Liver (tissue), 9 donors: ENCODE measurements around the gene TENM3. TPM values are rescaled to one million over a fixed set of nuclear protein-coding genes. Genes with fewer than 3 reads are reported as not detected.

Experiments used
- DNase-seq: peaks from one replicate; pipeline ENCODE4 v3.0.0-alpha.2; 2017; ENCODE audit warnings: low spot score
- H3K27ac ChIP-seq, 2 donors: one replicate each; pipeline ENCODE4 v1.7.0; 2013; ENCODE audit warnings: inconsistent platforms in 2 of 2, low read length in 2 of 2, control low read depth in 1 of 2, low read depth in 1 of 2, mild to moderate bottlenecking in 1 of 2
- H3K27me3 ChIP-seq, 4 donors: one replicate each; pipeline versions ENCODE4 v1.6.1 to v1.7.0; 2013; ENCODE audit warnings: low read length in 3 of 4, inconsistent platforms in 1 of 4, mild to moderate bottlenecking in 1 of 4, moderate library complexity in 1 of 4; ENCODE audit not compliant: control insufficient read depth in 4 of 4, insufficient read depth in 4 of 4
- H3K36me3 ChIP-seq, 4 donors: one replicate each; pipeline versions ENCODE4 v1.6.1 to v1.7.0; 2013; ENCODE audit warnings: low read length in 3 of 4, mild to moderate bottlenecking in 3 of 4, low read depth in 1 of 4, moderate library complexity in 1 of 4; ENCODE audit not compliant: control insufficient read depth in 4 of 4, insufficient read depth in 3 of 4
- H3K4me1 ChIP-seq, 4 donors: one replicate each; pipeline versions ENCODE4 v1.6.1 to v1.7.0; 2013; ENCODE audit warnings: low read length in 3 of 4, mild to moderate bottlenecking in 3 of 4, moderate library complexity in 1 of 4; ENCODE audit not compliant: control insufficient read depth in 4 of 4, insufficient read depth in 4 of 4
- H3K4me3 ChIP-seq, 3 donors: one replicate each; pipeline versions ENCODE4 v1.6.1 to v1.7.0; 2013; ENCODE audit warnings: low read length in 3 of 3, control low read depth in 1 of 3, low read depth in 1 of 3, mild to moderate bottlenecking in 1 of 3
- H3K9ac ChIP-seq, 2 donors: one replicate each; pipeline ENCODE4 v1.7.0; 2013; ENCODE audit warnings: low read length in 2 of 2, mild to moderate bottlenecking in 2 of 2, moderate library complexity in 2 of 2, control low read depth in 1 of 2, low read depth in 1 of 2
- H3K9me3 ChIP-seq, 4 donors: one replicate each; pipeline versions ENCODE4 v1.6.1 to v1.7.0; 2013; ENCODE audit warnings: low read length in 3 of 4; ENCODE audit not compliant: control insufficient read depth in 4 of 4
- ATF3 ChIP-seq: IDR thresholded peaks from 2 replicates; pipeline ENCODE4 v1.6.1; 2016; ENCODE audit warnings: antibody characterized with exemption
- CTCF ChIP-seq: fragments of 150-350 bp; IDR thresholded peaks from 2 replicates; pipeline ENCODE4 v1.5.1; 2017; ENCODE audit warnings: improper control_type of control experiment, low read depth, low read length; ENCODE audit not compliant: missing input control
- EGR1 ChIP-seq, 2 donors: IDR thresholded peaks; 2 replicates each; pipeline ENCODE4 v1.6.1; 2016 to 2018; ENCODE audit warnings: antibody characterized with exemption in 2 of 2, low read depth in 2 of 2
- FOXA1 ChIP-seq: IDR thresholded peaks from 2 replicates; pipeline ENCODE4 v1.6.1; 2016; ENCODE audit warnings: antibody characterized with exemption
- FOXA2 ChIP-seq: IDR thresholded peaks from 2 replicates; pipeline ENCODE4 v1.6.1; 2016; ENCODE audit warnings: antibody characterized with exemption
- GABPA ChIP-seq, 2 donors: IDR thresholded peaks in 1 of 2; conservative IDR thresholded peaks in 1 of 2; 2 replicates each; pipeline ENCODE4 v1.6.1; 2016; ENCODE audit warnings: antibody characterized with exemption in 2 of 2, mild to moderate bottlenecking in 1 of 2, moderate library complexity in 1 of 2
- HNF4A ChIP-seq, 2 donors: conservative IDR thresholded peaks; 2 replicates each; pipeline ENCODE4 v1.6.1; 2016; ENCODE audit warnings: antibody characterized with exemption in 2 of 2, mild to moderate bottlenecking in 2 of 2
- HNF4G ChIP-seq: IDR thresholded peaks from 2 replicates; pipeline ENCODE4 v1.6.1; 2016; ENCODE audit warnings: antibody characterized with exemption
- JUND ChIP-seq, 2 donors: IDR thresholded peaks; 2 replicates each; pipeline ENCODE4 v1.6.1; 2016; ENCODE audit warnings: antibody characterized with exemption in 2 of 2
- MAX ChIP-seq: IDR thresholded peaks from 2 replicates; pipeline ENCODE4 v1.6.1; 2016; ENCODE audit warnings: antibody characterized with exemption
- NR2F2 ChIP-seq: IDR thresholded peaks from 2 replicates; pipeline ENCODE4 v1.6.1; 2016; ENCODE audit warnings: antibody characterized with exemption
- RAD21 ChIP-seq, 2 donors: IDR thresholded peaks; 2 replicates each; pipeline ENCODE4 v1.6.1; 2016; ENCODE audit warnings: antibody characterized with exemption in 2 of 2, mild to moderate bottlenecking in 2 of 2
- REST ChIP-seq: IDR thresholded peaks from 2 replicates; pipeline ENCODE4 v1.6.1; 2016; ENCODE audit warnings: antibody characterized with exemption, mild to moderate bottlenecking
- RXRA ChIP-seq, 2 donors: IDR thresholded peaks; 2 replicates each; pipeline ENCODE4 v1.6.1; 2017 to 2018; ENCODE audit warnings: antibody characterized with exemption in 2 of 2, mild to moderate bottlenecking in 1 of 2
- SP1 ChIP-seq: IDR thresholded peaks from 2 replicates; pipeline ENCODE4 v1.6.1; 2018; ENCODE audit warnings: antibody characterized with exemption, mild to moderate bottlenecking
- TAF1 ChIP-seq: conservative IDR thresholded peaks from 2 replicates; pipeline ENCODE4 v1.6.1; 2016; ENCODE audit warnings: antibody characterized with exemption, mild to moderate bottlenecking
- YY1 ChIP-seq: IDR thresholded peaks from 2 replicates; pipeline ENCODE4 v1.6.1; 2016; ENCODE audit warnings: antibody characterized with exemption, mild to moderate bottlenecking
- ZBTB33 ChIP-seq: IDR thresholded peaks from 2 replicates; pipeline ENCODE4 v1.6.1; 2016; ENCODE audit warnings: antibody characterized with exemption
- WGBS: extraction: QIAGEN DNeasy Blood & Tissue Kit; methylation state at CpG from one replicate; pipeline ENCODE4 v1.1.7; 2013; 5-methylcytosine and 5-hydroxymethylcytosine counted together
- polyA plus RNA-seq, 2 donors: library from polyadenylated mRNA; stranded (reverse) in 1 of 2; unstranded in 1 of 2; fragments of 200-250 nt in 1 of 2; fragments of >200 nt in 1 of 2; fragmentation: Nextera tagmentation in 1 of 2; extraction: Ambion mirVana in 1 of 2; gene quantifications; one replicate each; pipeline versions ENCODE4 v1.2.1 to v1.2.3, GENCODE V29; 2013 to 2015
- total RNA-seq, 2 donors: library from RNA; depleted of rRNA; stranded (reverse); fragments of >200 nt; gene quantifications; one replicate each; pipeline ENCODE4 v1.2.3, GENCODE V29; 2014
- donor health status: healthy.
- donor health status: healthy.
- donor health status: healthy.
- donor health status: healthy.
- donor health status: healthy.

TENM3 gene
- total and polyA plus RNA-seq, 4 donors: 0.32 to 16.8 (median 0.70) TPM

GRCh38 chr4:182494103-182494502 is 250.9 kb downstream of the TENM3 start:
- no peaks in the 10 kb centered on the region for H3K36me3 ChIP-seq
- H3K4me3 ChIP-seq: no peak overlapping the region
- no peaks in the 10 kb centered on the region for H3K4me1 ChIP-seq
- peaks cover 0 to 5% (median 0%) of the 10 kb centered on the region in 4 donors for H3K27me3 ChIP-seq
- no peaks in the 10 kb centered on the region for H3K9me3 ChIP-seq
- no peak overlapping the region for H3K27ac ChIP-seq
- H3K9ac ChIP-seq: no peak overlapping the region
- WGBS: 84% methylated on average over 2 of the region's 2 CpGs
- TF ChIP-seq HNF4G (no peak), ATF3 (no peak), FOXA1 (no peak), RAD21 (IDR thresholded peaks at IDR 0.05) (no peak), NR2F2 (no peak), JUND (IDR thresholded peaks at IDR 0.05) (no peak), HNF4A (conservative IDR thresholded peaks at IDR 0.05) (no peak), FOXA2 (no peak), EGR1 (IDR thresholded peaks at IDR 0.05; ENCODE audit: low read depth in 2 of 2) (no peak), MAX (no peak), GABPA (IDR thresholded peaks at IDR 0.05 in 1 of 2, conservative IDR thresholded peaks at IDR 0.05 in 1 of 2) (no peak), ZBTB33 (no peak), REST (no peak), RXRA (IDR thresholded peaks at IDR 0.05) (no peak), SP1 (no peak), YY1 (no peak), TAF1 (no peak)
- DNase-seq: no peak

GRCh38 chr4:182495031-182495430 is 251.8 kb downstream of the TENM3 start:
- TF ChIP-seq MAX (no peak), FOXA1 (no peak), EGR1 (IDR thresholded peaks at IDR 0.05; ENCODE audit: low read depth in 2 of 2) (no peak), CTCF (no peak), TAF1 (no peak), RAD21 (IDR thresholded peaks at IDR 0.05) (no peak), ATF3 (no peak), JUND (IDR thresholded peaks at IDR 0.05) (no peak), RXRA (IDR thresholded peaks at IDR 0.05) (no peak), SP1 (no peak)
- no peak overlapping the region for H3K9ac ChIP-seq
- 90% methylated on average over 5 of the region's 5 CpGs for WGBS

More at GRCh38 chr4:182495031-182495430, 251.8 kb downstream of the TENM3 start:
- Histone ChIP-seq H3K4me1 (no peaks in the 10 kb centered on the region), H3K27me3 (peaks cover 0 to 5% (median 0%) of the 10 kb centered on the region in 4 donors), H3K27ac (no peak overlapping the region), H3K36me3 (no peaks in the 10 kb centered on the region), H3K4me3 (no peak overlapping the region), H3K9me3 (no peaks in the 10 kb centered on the region)
- DNase-seq: no peak
